GM12891 (cell line): ENCODE results near the gene PLEKHH2.

Source experiments
- PAX5 ChIP-seq: IDR thresholded peaks from 2 replicates; pipeline ENCODE4 v1.6.1; 2011; ENCODE audit warnings: low read length, moderate library complexity, mild to moderate bottlenecking; ENCODE audit not compliant: insufficient read depth, severe bottlenecking
- POLR2A ChIP-seq: IDR thresholded peaks from 2 replicates; pipeline ENCODE4 v1.6.1; 2011; ENCODE audit warnings: low read depth, low read length, control low read depth
- TAF1 ChIP-seq: IDR thresholded peaks from 2 replicates; pipeline ENCODE4 v1.6.1; 2011; ENCODE audit warnings: low read depth, low read length, control low read depth

DNA sequence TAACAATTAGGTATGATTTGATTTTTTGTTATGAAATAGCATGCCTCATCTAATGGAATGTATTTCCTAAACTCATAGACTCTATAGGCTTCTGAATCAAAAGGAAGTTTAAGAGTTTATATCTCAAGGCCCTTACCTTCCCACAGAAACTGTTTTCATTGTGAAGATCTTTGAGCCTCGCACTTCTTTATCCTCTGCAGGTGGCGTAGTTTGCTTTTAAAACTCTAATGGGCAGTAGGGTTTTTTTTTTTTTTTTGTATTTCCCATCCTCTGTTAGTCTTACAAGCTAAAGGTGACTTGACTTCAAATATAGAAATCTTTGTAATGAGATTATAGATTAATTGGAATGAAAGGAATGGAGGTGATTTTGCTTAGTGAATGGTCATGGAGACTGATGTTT, 165.1 kb downstream of the PLEKHH2 start:
- no peak for TF ChIP-seq POLR2A
- no peak for TF ChIP-seq PAX5
- TF ChIP-seq TAF1: no peak
